PFSK-1 (cell line): ENCODE results near the gene FAM20C.

Experiments
- FOXP2 ChIP-seq: optimal IDR thresholded peaks from 2 replicates; pipeline ENCODE3; 2011; ENCODE audit warnings: borderline replicate concordance, control low read depth, inconsistent platforms; ENCODE audit not compliant: insufficient read depth; ENCODE audit errors: extremely low read length, extremely low read depth
- POLR2AphosphoS5 ChIP-seq: IDR thresholded peaks from 2 replicates; pipeline ENCODE4 v1.6.1; 2012; ENCODE audit warnings: low read depth, mild to moderate bottlenecking, control low read depth, low read length, moderate library complexity
- REST ChIP-seq, 2 experiments: IDR thresholded peaks; 2 replicates each; pipeline versions ENCODE4 v1.6.1 to v1.8.0; 2011 to 2012; ENCODE audit warnings: low read depth in 2 of 2, low read length in 2 of 2, control low read depth in 1 of 2, inconsistent platforms in 1 of 2, mild to moderate bottlenecking in 1 of 2, moderate library complexity in 1 of 2; ENCODE audit not compliant: insufficient read depth in 1 of 2
- SIN3A ChIP-seq: IDR thresholded peaks from 2 replicates; pipeline ENCODE4 v1.6.1; 2012; ENCODE audit warnings: mild to moderate bottlenecking, low read length, moderate library complexity, borderline replicate concordance; ENCODE audit not compliant: insufficient read depth
- TAF1 ChIP-seq: IDR thresholded peaks from 2 replicates; pipeline ENCODE4 v1.6.1; 2012; ENCODE audit warnings: low read length, control low read depth, borderline replicate concordance; ENCODE audit not compliant: insufficient read depth

FAM20C gene

GRCh38 chr7:188727-189500 lies 3.5 kb upstream of the FAM20C start:
- TF ChIP-seq FOXP2 (no peak), TAF1 (no peak)

- TF ChIP-seq REST (IDR thresholded peaks at IDR 0.05; ENCODE audit: insufficient read depth in 1 of 2, low read depth in 2 of 2, low read length in 2 of 2) (no peak), FOXP2 (no peak), POLR2AphosphoS5 (no peak), SIN3A (no peak), TAF1 (no peak)
Measured at GRCh38 chr7:189719-190118, 2.7 kb upstream of the FAM20C start.

GRCh38 chr7:190196-190595 lies 2.2 kb upstream of the FAM20C start:
- TF ChIP-seq POLR2AphosphoS5 = no peak
- TF ChIP-seq SIN3A = no peak
- no peak for TF ChIP-seq FOXP2
- no peak for TF ChIP-seq TAF1
- TF ChIP-seq REST (IDR thresholded peaks at IDR 0.05; ENCODE audit: insufficient read depth in 1 of 2, low read depth in 2 of 2, low read length in 2 of 2) = no peak

- no peak for TF ChIP-seq TAF1
- no peak for TF ChIP-seq SIN3A
- no peak for TF ChIP-seq FOXP2
Measured at GRCh38 chr7:191105-191980, 1.0 kb upstream of the FAM20C start.

- TF ChIP-seq REST (IDR thresholded peaks at IDR 0.05; ENCODE audit: insufficient read depth in 1 of 2, low read depth in 2 of 2, low read length in 2 of 2) (no peak), POLR2AphosphoS5 (no peak), TAF1 (no peak), FOXP2 (no peak), SIN3A (no peak)
Measured at GRCh38 chr7:192701-193480, 520 bp downstream of the FAM20C start.
